IMR-90 (cell line): ENCODE data around the gene HGD. TPM values are rescaled to one million over a fixed set of nuclear protein-coding genes. Genes with fewer than 3 reads are reported as not detected.

Source experiments
- ATAC-seq: fragments of 200-7000 bp; cut with Tn5 transposase; 2 replicates; pipeline ENCODE4 v1.9.1; 2020; ENCODE audit warnings: low read depth, mild to moderate bottlenecking, moderate library complexity
- BruUV-seq: library from RNA; stranded (reverse); fragments of 400-500 nt; replicated peaks from 2 replicates; lab custom pipeline; 2021; lab: Mats Ljungman, UMichigan
- CTCF ChIA-PET: fragments of 300-600 bp; formaldehyde crosslinking; extraction: SDS; loops from one replicate; lab custom pipeline; 2021; ENCODE audit warnings: antibody characterized with exemption; lab: Yijun Ruan, JAX
- POLR2A ChIA-PET: fragments of 300-600 bp; sonication (Branson Sonifier 250); formaldehyde crosslinking; loops from one replicate; lab custom pipeline; 2022; ENCODE audit warnings: antibody characterized with exemption; ENCODE audit not compliant: unreplicated experiment; lab: Charles Lee
- DNase-seq: peaks from one replicate; pipeline ENCODE4 v3.0.0; 2013
- H2AFZ ChIP-seq: replicated peaks from 2 replicates; pipeline ENCODE3; 2013; ENCODE audit warnings: low read length, mild to moderate bottlenecking; ENCODE audit not compliant: poor library complexity
- H2AK5ac ChIP-seq: 2 replicates; pipeline ENCODE4 v1.6.1; 2013; ENCODE audit warnings: low read depth, low read length, inconsistent platforms
- H2AK9ac ChIP-seq: replicated peaks from 2 replicates; pipeline ENCODE3; 2013; ENCODE audit warnings: mild to moderate bottlenecking, low read depth, low read length, moderate library complexity; ENCODE audit not compliant: poor library complexity
- H2BK120ac ChIP-seq: 2 replicates; pipeline ENCODE4 v1.6.1; 2013; ENCODE audit warnings: low read depth, low read length, inconsistent platforms
- H2BK15ac ChIP-seq: 3 replicates; pipeline ENCODE4 v1.6.1; 2013; ENCODE audit warnings: low read depth, low read length, inconsistent platforms
- H2BK20ac ChIP-seq: 2 replicates; pipeline ENCODE4 v1.6.1; 2013; ENCODE audit warnings: low read depth, mild to moderate bottlenecking, inconsistent platforms, low read length, moderate library complexity
- H2BK5ac ChIP-seq: 2 replicates; pipeline ENCODE4 v1.6.1; 2013; ENCODE audit warnings: mild to moderate bottlenecking, low read depth, low read length, inconsistent platforms; ENCODE audit not compliant: poor library complexity, severe bottlenecking
- H3K14ac ChIP-seq: replicated peaks from 2 replicates; pipeline ENCODE4 v1.6.1; 2013; ENCODE audit warnings: low read depth, low read length, inconsistent platforms
- H3K18ac ChIP-seq: 2 replicates; pipeline ENCODE4 v1.6.1; 2013; ENCODE audit warnings: low read depth, low read length, control low read depth
- H3K23ac ChIP-seq: 2 replicates; pipeline ENCODE4 v1.6.1; 2013; ENCODE audit warnings: low read depth, low read length, inconsistent platforms
- H3K27ac ChIP-seq: 2 replicates; pipeline ENCODE4 v1.5.1; 2013; ENCODE audit warnings: mild to moderate bottlenecking, control low read depth, low read length; ENCODE audit not compliant: insufficient read depth
- H3K27me3 ChIP-seq: 2 replicates; pipeline ENCODE4 v1.6.1; 2013; ENCODE audit warnings: low read length; ENCODE audit not compliant: control insufficient read depth, insufficient read depth
- H3K36me3 ChIP-seq: 2 replicates; pipeline ENCODE4 v1.6.1; 2013; ENCODE audit warnings: low read length, mixed read lengths; ENCODE audit not compliant: control insufficient read depth, insufficient read depth
- H3K4ac ChIP-seq: 2 replicates; pipeline ENCODE4 v1.6.1; 2013; ENCODE audit warnings: low read depth, low read length, inconsistent platforms
- H3K4me1 ChIP-seq: 2 replicates; pipeline ENCODE4 v1.6.1; 2013; ENCODE audit warnings: low read length, mixed read lengths; ENCODE audit not compliant: control insufficient read depth, insufficient read depth
- H3K4me2 ChIP-seq: 2 replicates; pipeline ENCODE4 v1.6.1; 2013; ENCODE audit warnings: low read depth, mild to moderate bottlenecking, control low read depth, low read length, moderate library complexity
- H3K4me3 ChIP-seq: 2 replicates; pipeline ENCODE4 v1.5.1; 2013; ENCODE audit warnings: low read depth, mild to moderate bottlenecking, control low read depth, low read length, moderate library complexity; ENCODE audit not compliant: insufficient read depth
- H3K56ac ChIP-seq: 2 replicates; pipeline ENCODE4 v1.6.1; 2013; ENCODE audit warnings: low read length, inconsistent platforms; ENCODE audit not compliant: insufficient read depth; ENCODE audit errors: extremely low read depth
- H3K79me1 ChIP-seq, 2 experiments: 2 replicates each; pipeline ENCODE4 v1.6.1; 2013; ENCODE audit warnings: low read length in 2 of 2, inconsistent platforms in 1 of 2, low read depth in 1 of 2
- H3K9ac ChIP-seq: 2 replicates; pipeline ENCODE4 v1.6.1; 2013; ENCODE audit warnings: low read depth, low read length, control low read depth
- H3K9me1 ChIP-seq: 2 replicates; pipeline ENCODE4 v1.6.1; 2013; ENCODE audit warnings: low read length, inconsistent platforms; ENCODE audit not compliant: insufficient read depth
- H3K9me3 ChIP-seq: 2 replicates; pipeline ENCODE4 v1.6.1; 2013; ENCODE audit warnings: low read length; ENCODE audit not compliant: control insufficient read depth, insufficient read depth
- H4K20me1 ChIP-seq: 2 replicates; pipeline ENCODE4 v1.6.1; 2013; ENCODE audit warnings: low read length, inconsistent platforms; ENCODE audit not compliant: insufficient read depth
- H4K5ac ChIP-seq: 2 replicates; pipeline ENCODE4 v1.6.1; 2013; ENCODE audit warnings: mild to moderate bottlenecking, low read depth, low read length, control low read depth
- H4K8ac ChIP-seq, 2 experiments: 2 replicates each; pipeline ENCODE4 v1.6.1; 2013; ENCODE audit warnings: low read depth in 2 of 2, low read length in 2 of 2, control low read depth in 1 of 2, inconsistent platforms in 1 of 2
- H4K91ac ChIP-seq: 2 replicates; pipeline ENCODE4 v1.6.1; 2013; ENCODE audit warnings: low read depth, low read length, inconsistent platforms; ENCODE audit not compliant: insufficient read depth
- BHLHE40 ChIP-seq: fragments of 150-350 bp; IDR thresholded peaks from 2 replicates; pipeline ENCODE4 v1.6.1; 2016; ENCODE audit warnings: mild to moderate bottlenecking, low read depth, low read length
- CHD1 ChIP-seq: IDR thresholded peaks from 2 replicates; pipeline ENCODE4 v1.6.1; 2012; ENCODE audit warnings: low read depth, low read length, improper control_type of control experiment
- FOS ChIP-seq: fragments of 150-350 bp; IDR thresholded peaks from 2 replicates; pipeline ENCODE4 v1.6.1; 2016; ENCODE audit warnings: low read depth, low read length
- MXI1 ChIP-seq: IDR thresholded peaks from 2 replicates; pipeline ENCODE4 v1.6.1; 2012; ENCODE audit warnings: low read depth, mild to moderate bottlenecking, low read length, moderate library complexity, borderline replicate concordance
- NFE2L2 ChIP-seq: fragments of 150-350 bp; IDR thresholded peaks from 2 replicates; pipeline ENCODE4 v1.6.1; 2016; ENCODE audit warnings: low read depth, mild to moderate bottlenecking, low read length
- RCOR1 ChIP-seq: IDR thresholded peaks from 2 replicates; pipeline ENCODE4 v1.6.1; 2012; ENCODE audit warnings: mild to moderate bottlenecking, low read length, improper control_type of control experiment; ENCODE audit not compliant: insufficient replicate concordance
- SMC3 ChIP-seq: fragments of 150-350 bp; IDR thresholded peaks from 2 replicates; pipeline ENCODE4 v1.6.1; 2016; ENCODE audit warnings: low read depth, mild to moderate bottlenecking, antibody characterized with exemption, low read length, moderate library complexity
- WGBS, 2 experiments: methylation state at CpG; one replicate each; pipeline versions ENCODE4 v1.1.5 to v1.1.7; 2013; ENCODE audit warnings: missing lambda C conversion rate in 2 of 2; ENCODE audit not compliant: insufficient read length in 1 of 2; ENCODE audit errors: extremely low coverage in 2 of 2; 5-methylcytosine and 5-hydroxymethylcytosine counted together
- dilution Hi-C: fragments of 300-500 bp; cut with HindIII; formaldehyde crosslinking; loops from one replicate; pipeline ENCODE4 v1.14.3; 2018; ENCODE audit warnings: low sequenced_read_pairs; ENCODE audit not compliant: unreplicated experiment
- in situ Hi-C: fragments of 300-500 bp; cut with MboI; formaldehyde crosslinking; loops from 3 replicates; pipeline ENCODE4 v1.14.3; 2019; ENCODE audit warnings: low sequenced_read_pairs, inconsistent platforms, mixed read lengths
- intact Hi-C: fragments of 100-400 bp; cut with micrococcal nuclease; formaldehyde crosslinking; loops from 2 replicates; pipeline ENCODE4 v1.10.0; 2022
- microRNA-seq, 2 experiments: library from miRNA; stranded (forward) in 1 of 2; unstranded in 1 of 2; fragments of 10-50 nt in 1 of 2; fragments of <30 nt in 1 of 2; gene quantifications in 1 of 2; microRNA quantifications in 1 of 2; one replicate each; pipeline versions ENCODE3 to v1.1.0; 2013 to 2020; ENCODE audit not compliant: insufficient read depth in 1 of 2, insufficient read length in 1 of 2, unreplicated experiment in 1 of 2
- polyA plus RNA-seq, 3 experiments: library from polyadenylated mRNA; depleted of rRNA; stranded (reverse); fragments of >200 nt; gene quantifications; 2 replicates each; pipeline ENCODE4 v1.2.3, GENCODE V29; 2012; ENCODE audit warnings: low replicate concordance in 1 of 3
- small RNA-seq, 5 experiments: library from RNA; depleted of rRNA; stranded (forward); fragments of <200 nt; gene quantifications; one replicate each; pipeline ENCODE3, GENCODE V24; 2012
- total RNA-seq: library from RNA; depleted of rRNA; stranded (reverse); fragments of >200 nt; gene quantifications from 2 replicates; pipeline ENCODE4 v1.2.3, GENCODE V29; 2012; rRNA removed
- TF ChIP-seq, protein P1 (sequence below): fragments of 150-350 bp; IDR thresholded peaks from 2 replicates; pipeline ENCODE4 v1.6.1; 2017; ENCODE audit warnings: mild to moderate bottlenecking, antibody characterized with exemption, low read length, low read depth

HGD gene
- total and polyA plus RNA-seq, 2 of the 4 experiments (the other 2 are of a cell fraction): 0.14 TPM; not detected in 1

DNA sequence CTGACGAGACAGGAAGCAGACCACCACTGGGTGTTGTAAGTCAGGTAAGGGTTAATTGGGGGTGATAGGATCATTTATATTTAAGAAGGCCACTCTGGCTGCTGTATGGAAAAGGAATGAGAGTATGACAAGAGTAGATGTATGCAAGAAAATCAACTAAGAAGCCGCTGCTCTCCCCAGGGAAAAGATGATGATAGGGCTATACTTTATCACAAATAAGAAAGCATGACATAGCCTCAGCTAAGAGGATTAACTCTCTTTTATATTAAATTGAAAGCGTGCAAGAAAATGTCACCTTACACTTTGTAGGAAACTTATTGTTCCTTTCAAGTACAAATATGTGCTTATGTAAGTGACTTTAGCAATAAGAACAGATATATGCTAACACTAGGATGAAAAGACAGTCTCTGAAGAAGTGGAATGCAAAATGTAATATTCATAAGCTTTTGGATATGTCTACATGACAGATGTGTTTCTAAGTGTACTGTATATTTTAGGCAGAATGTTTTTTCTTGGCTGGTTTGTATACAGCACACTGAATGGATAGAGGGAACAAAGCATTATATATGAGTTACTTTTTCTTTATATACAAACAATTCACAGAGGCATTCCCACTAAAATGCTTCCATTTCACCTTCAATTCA lies 94.6 kb downstream of the HGD start:
- DNase-seq: no peak

More for the DNA sequence above, 94.6 kb downstream of the HGD start:
- Histone ChIP-seq H4K5ac (no peak overlapping the region), H3K9me3 (no peaks in the 10 kb centered on the region), H3K4ac (no peak overlapping the region), H3K4me3 (no peak overlapping the region), H2AK9ac (no peak overlapping the region), H3K79me1 (no peaks in the 10 kb centered on the region), H2AFZ (no peak overlapping the region), H3K27ac (no peak overlapping the region), H2BK120ac (no peak overlapping the region), H3K14ac (no peak overlapping the region), H3K9me1 (no peaks in the 10 kb centered on the region), H2BK5ac (no peak overlapping the region), H2BK15ac (no peak overlapping the region), H3K4me2 (no peak overlapping the region), H4K91ac (no peak overlapping the region), H3K56ac (no peak overlapping the region), H3K23ac (no peak overlapping the region), H3K9ac (no peak overlapping the region), H3K27me3 (peaks cover 1% of the 10 kb centered on the region), H3K4me1 (no peaks in the 10 kb centered on the region), H4K8ac (no peak overlapping the region), H3K18ac (no peak overlapping the region), H2AK5ac (no peak overlapping the region), H2BK20ac (no peak overlapping the region), H4K20me1 (no peaks in the 10 kb centered on the region), H3K36me3 (no peaks in the 10 kb centered on the region)
- no peak for TF ChIP-seq NFE2L2
- TF ChIP-seq FOS: no peak
- TF ChIP-seq, protein P1, sequence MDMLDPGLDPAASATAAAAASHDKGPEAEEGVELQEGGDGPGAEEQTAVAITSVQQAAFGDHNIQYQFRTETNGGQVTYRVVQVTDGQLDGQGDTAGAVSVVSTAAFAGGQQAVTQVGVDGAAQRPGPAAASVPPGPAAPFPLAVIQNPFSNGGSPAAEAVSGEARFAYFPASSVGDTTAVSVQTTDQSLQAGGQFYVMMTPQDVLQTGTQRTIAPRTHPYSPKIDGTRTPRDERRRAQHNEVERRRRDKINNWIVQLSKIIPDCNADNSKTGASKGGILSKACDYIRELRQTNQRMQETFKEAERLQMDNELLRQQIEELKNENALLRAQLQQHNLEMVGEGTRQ: no peak
- no peak for TF ChIP-seq BHLHE40
- no peak for TF ChIP-seq SMC3
- no peak for TF ChIP-seq RCOR1
- TF ChIP-seq MXI1: no peak
- no peak for TF ChIP-seq CHD1
- ChIA-PET CTCF (no interaction called here), POLR2A (no interaction called here)
- ATAC-seq: no peak
- in situ Hi-C loops (no loop called here), dilution Hi-C loops (no loop called here), intact Hi-C loops (no loop called here)
- BruUV-seq: no TSS peak
- 38% methylated on average over 1 of the region's 3 CpGs; no CpG with 5 or more reads in 1 of the 2 experiments for WGBS, 2 experiments

Small RNA genes within 50 kb of the gene (microRNA-seq; reads per million reads assigned to microRNA genes)
- gene MTCO1P29 (ENCODE audit: insufficient read depth, insufficient read length): not detected
- not detected for gene MTCO2P29 (ENCODE audit: insufficient read depth, insufficient read length)

Small RNA genes within 50 kb of the gene (small RNA-seq; reads per million reads assigned to genes)
- gene MTCO1P29 (0 to 0.08 (median 0) reads per million in 5 experiments), gene MTCO2P29 (0 reads per million in 5 experiments)

Other genes starting within 250 kb of the HGD start
- 1,097 and 1,642 TPM in 2 replicates for gene FSTL1, start 231.2 kb downstream of the HGD start, total RNA-seq
- 864 and 916 TPM in 2 replicates for gene FSTL1, start 231.2 kb downstream of the HGD start, polyA plus RNA-seq (2012; rRNA removed)
- gene NDUFB4, start 85.9 kb downstream of the HGD start, total RNA-seq: 53.9 and 62.8 TPM in 2 replicates
- gene NDUFB4, start 85.9 kb downstream of the HGD start, polyA plus RNA-seq (2012; rRNA removed): 278 and 310 TPM in 2 replicates
- gene RABL3, start 60.3 kb upstream of the HGD start, total RNA-seq: 17.0 and 31.1 TPM in 2 replicates
- 4.2 and 5.3 TPM in 2 replicates for gene RABL3, start 60.3 kb upstream of the HGD start, polyA plus RNA-seq (2012; rRNA removed)
- 18.5 and 26.9 TPM in 2 replicates for gene GTF2E1, start 60.5 kb upstream of the HGD start, total RNA-seq
- 6.6 and 8.2 TPM in 2 replicates for gene GTF2E1, start 60.5 kb upstream of the HGD start, polyA plus RNA-seq (2012; rRNA removed)
- not detected in 2 replicates for gene STXBP5L, start 226.0 kb upstream of the HGD start, total RNA-seq
- gene STXBP5L, start 226.0 kb upstream of the HGD start, polyA plus RNA-seq (2012; rRNA removed): not detected in 2 replicates